DMS114 treated with DMSO at 0.1 percent for 48 hours (cell line): ENCODE data around the gene PRICKLE1.

Experiments
- DNase-seq: peaks from one replicate; lab custom pipeline; 2025; ENCODE audit not compliant: unreplicated experiment; lab: John Stamatoyannopoulos, UW

Gene PRICKLE1

DNA sequence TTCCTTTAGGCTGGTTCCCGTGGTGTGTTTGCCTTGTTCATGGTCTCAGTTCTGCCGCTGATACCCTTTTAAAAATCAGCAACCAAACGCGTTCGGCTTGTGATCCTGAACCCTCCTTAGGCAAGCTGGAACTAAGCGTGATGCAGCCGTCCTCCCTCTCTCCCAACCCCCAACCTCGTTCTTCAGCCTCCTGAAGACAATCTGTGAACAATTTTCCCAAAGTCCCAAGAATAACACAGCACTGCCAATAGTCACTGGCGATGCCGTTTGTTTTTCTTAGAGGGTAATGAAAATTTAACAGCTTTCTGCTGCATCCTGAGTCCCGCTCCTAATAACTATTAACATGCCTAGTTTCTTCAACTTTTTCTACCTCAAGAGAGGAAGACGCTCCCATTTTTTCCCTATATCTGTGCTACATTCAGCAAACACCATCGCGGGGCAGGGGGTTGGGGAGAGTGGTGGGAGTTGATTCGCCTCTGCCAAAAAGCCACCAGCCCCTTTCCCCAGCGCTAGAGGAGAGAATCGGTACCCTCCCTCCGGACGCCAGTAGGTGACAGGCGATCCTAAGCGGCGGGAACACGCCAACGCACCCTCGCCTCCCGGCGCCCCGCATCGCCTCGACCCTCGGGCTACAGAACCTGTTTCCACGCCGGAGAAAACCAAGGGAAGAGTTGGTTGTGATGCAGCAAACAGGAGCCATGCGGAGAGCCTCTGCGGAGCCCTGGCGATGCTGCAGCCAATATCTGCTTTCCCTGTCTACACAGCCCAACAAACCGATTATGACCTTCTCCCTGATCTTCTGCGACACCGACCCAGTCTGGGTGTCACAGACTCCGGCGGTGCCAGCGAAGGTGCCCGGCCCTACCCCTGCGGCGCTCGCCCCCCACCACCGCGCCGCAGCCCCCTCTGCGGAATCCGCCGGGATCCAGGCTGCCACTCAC lies 752 bp downstream of the PRICKLE1 start:
- no peak for DNase-seq

GRCh38 chr12:42587601-42588523 lies 1.7 kb downstream of the PRICKLE1 start:
- DNase-seq, result no peak

GRCh38 chr12:42586268-42586667 lies 3.3 kb downstream of the PRICKLE1 start:
- no peak for DNase-seq

DNA sequence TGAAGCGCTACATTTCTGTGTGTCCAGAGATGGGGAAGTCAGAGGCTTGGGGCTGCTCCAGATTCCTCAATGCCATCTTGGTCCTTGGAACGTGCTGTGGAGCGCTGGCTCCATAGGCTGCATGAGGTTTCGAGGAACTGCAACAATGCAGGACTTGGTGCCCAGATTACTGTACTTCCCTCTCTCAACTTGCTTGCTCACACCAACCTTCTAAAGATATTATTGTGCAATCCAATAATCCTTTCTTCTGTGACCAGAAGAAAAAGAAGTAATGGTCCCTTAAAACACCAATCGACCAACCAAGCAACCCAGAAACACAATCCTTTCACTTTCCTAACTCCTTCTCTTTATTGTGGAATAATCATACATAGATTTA lies 3.7 kb downstream of the PRICKLE1 start:
- no peak for DNase-seq

DNA sequence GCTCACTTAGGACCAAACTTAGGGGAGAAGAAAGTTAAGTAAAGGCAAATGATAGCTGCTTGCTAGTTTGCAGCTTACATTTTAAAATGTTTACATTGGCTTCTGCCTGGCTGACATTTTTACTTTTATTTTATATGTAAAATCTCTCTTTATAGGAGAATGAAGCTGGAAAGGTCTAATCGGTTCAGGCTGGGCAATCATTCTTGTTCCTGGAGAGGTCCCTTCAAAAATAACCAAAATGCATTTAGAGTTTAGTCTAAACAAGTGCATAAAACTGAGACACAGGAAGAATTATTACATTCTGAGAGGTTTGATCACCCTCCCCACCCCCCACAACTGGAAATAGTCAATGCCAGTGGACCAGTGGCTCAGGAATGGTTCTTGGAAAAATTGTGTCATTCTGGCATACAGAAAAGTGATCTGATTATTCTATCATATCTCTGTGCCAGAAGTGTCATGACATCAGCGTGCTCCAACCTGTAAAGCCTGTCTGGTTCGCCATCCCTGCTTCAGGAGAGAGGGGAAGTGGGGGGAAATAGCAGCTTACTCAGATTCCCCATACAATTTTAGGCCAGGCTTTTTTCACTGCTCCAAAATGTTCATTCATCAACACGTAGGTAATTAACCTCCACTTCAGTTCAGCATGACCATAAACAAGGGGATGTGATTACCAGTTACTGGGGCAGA lies 4.2 kb downstream of the PRICKLE1 start:
- DNase-seq, result no peak

DNA sequence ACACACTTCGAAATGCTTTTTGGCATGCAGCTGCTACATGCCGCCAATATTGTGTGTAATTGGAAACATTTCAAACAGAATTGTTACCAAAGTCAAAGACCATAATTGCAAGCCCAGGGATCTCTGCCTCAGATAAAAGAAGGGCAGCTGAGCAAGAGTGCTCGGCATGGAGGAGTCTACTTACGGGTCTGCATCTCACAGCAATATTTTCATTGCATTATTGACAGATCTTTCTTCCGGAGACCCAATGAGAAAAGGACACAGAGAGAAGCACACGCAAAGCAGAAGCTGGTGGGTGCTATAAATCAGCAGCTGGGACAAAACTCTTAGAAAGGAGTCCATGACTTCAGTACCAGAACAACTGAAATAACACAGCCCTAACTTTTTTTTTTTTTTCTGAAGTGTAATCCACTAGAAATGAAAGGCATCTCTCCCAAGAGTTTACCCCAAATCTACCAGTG lies 4.9 kb downstream of the PRICKLE1 start:
- DNase-seq, result no peak

- no peak for DNase-seq
These were observed 6.5 kb downstream of the PRICKLE1 start for GRCh38 chr12:42583016-42583415.

DNA sequence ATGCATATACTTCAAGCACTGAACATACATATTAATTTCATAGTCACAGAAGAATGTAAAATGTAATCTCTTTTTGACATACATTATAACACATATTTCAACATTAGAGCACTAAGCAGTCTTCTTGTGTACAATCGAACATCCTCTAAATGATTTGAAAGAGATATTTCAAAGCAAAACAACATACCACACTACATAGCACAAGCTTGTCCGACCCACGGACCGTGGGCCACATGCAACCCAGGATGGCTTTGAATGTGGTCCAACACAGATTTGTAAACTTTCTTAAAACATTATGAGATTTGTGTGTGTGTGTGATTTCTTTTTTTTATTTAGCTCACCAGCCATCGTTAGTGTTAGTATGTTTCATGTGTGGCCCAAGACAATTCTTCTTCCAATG lies 7.0 kb downstream of the PRICKLE1 start:
- DNase-seq, result no peak

DNA sequence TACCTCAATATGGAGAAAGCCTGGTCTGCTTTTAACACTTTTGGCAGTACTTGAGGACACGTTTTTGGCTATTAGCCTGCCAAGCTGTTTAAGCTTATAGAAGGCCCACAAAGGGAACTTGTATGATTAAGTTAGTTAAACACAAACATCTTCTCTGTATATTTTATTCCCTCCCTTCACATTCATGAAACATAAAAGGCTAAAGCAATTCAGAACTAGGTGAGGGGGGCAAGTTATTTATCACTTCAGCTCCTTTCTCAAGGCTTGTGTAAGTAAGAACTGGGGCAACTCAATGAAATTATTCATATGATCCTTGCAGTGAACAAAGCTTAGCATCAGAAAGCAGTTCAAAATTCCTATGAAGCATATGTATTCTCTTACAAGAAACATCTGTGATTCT lies 7.5 kb downstream of the PRICKLE1 start:
- no peak for DNase-seq

DNA sequence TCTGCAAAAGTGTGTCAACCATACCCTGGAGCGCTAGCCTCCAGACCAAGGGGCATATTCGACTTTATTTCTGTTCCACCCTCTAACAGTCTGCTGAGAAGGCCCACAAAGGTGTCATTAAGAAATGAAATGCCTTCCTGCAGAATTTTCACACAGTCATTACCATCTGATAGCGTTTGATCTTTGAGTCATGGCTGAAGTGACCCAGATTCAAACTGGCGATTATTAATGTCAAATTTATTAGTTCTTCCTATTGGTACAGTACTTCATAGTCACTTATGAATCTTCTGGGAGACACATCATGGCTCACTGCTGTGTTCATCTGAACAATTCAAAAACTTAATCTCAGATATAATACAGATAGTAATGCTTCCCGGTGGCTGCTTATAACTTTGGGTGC lies 13.2 kb downstream of the PRICKLE1 start:
- no peak for DNase-seq

DNA sequence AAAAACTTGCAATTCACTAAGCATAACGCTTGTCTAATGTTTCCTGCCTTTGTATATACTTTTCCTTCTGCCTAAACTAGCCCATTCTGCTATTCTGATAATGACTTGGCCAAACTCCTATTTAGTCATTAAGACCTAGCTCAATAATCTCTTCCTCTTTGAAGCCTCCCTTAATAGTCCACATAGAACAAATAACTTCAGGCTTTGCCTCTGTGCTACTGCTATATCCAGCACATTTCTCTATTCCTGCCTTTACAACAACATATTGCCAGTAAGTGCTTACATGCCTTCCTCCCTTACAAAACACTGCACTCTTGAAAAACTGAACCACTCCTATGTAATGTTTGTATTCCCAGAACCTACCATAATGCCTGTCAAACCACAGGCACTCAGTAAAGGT lies 13.8 kb downstream of the PRICKLE1 start:
- DNase-seq, result no peak

- DNase-seq, result no peak
These were observed 14.7 kb downstream of the PRICKLE1 start for GRCh38 chr12:42574851-42575266.

DNA sequence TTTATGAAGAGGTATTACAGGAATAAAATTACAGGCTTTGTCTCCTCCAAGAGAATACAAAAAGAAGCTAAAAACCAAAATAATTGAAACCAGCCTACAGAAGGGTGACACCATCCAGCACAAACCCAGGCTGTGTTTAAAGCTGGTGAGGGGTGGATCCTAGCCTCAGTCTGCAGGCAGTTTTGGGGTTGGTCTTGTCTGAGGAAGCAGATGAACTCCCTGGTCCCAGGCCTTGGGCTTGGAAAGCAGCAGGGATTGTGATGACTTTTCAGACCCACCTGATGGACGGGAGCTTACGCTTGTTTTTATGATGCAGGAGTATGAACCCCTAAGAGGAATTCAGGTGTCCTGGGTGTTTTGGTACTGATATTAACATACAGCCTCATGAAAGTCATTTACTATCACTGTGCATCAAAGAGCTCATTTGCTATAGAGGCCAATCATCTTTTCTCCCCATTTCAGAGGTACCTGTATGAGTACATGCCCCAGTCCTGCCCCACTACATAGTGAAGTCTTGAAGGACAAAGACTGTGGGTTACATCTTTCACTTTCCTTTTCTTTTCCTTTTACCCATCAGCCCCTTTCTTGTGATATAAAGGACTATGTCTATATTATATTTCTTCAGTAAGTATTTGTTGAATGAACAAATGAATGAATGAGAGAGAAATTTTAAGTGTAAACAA lies 18.1 kb downstream of the PRICKLE1 start:
- DNase-seq, result no peak

DNA sequence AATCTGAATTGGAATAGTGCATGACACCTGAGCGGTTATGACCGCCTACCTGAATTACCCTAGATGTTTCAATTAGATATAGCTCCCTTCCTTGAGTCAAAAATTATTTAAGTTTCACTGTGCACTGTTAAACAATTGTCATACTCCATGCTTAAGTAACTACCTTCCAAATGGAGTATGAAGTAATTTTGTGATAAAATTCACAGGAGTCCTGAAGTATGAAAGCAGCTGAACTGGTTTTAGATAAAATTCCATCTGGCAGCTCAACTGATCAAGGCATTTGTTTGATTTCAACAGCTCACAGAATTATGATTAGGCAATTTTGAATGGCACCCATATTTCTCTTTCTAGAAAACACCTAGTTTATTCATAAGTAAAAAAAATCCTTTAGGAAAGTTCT lies 19.5 kb downstream of the PRICKLE1 start:
- DNase-seq, result no peak

GRCh38 chr12:42568952-42569915 lies 20.3 kb downstream of the PRICKLE1 start:
- DNase-seq, result peak; percentile 74

DNA sequence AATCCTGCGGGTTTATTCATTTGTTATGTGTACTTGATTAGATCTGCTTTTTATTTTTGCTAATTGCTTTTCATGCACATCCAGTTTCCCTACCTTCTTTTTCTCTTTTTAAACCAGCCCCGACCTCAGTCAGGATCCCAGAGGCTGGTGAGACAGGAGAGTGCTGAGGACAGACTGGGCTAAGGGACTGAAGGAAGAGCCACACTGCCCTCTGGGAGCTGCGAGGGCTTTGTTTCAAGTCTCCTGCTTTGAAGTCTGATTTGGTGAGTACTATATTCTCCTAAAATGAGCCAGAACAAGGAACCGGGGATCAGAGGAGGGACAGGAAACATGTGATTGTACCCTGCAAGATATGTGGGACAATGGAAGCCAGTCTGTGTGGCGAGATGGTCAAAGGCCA lies 23.9 kb downstream of the PRICKLE1 start:
- no peak for DNase-seq

DNA sequence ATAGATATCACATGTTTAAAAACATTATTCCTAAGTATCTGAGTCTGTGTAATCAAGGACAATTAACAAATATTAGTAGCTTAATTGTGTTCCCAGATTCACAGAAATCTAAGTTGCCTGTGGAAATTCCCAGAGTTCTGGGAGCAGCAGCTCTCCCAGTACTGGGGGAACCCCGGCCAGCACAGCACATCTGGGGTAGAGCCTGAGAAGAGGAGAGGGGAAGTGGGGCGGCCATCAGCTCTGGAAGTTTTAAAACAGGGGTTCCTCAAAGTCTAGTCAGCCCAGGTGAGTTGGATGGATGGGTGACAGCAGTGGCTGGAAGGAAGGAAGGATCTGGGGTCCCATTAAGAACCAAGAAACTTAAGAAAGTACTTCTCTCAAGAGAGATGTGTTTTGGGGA lies 24.6 kb downstream of the PRICKLE1 start:
- no peak for DNase-seq

DNA sequence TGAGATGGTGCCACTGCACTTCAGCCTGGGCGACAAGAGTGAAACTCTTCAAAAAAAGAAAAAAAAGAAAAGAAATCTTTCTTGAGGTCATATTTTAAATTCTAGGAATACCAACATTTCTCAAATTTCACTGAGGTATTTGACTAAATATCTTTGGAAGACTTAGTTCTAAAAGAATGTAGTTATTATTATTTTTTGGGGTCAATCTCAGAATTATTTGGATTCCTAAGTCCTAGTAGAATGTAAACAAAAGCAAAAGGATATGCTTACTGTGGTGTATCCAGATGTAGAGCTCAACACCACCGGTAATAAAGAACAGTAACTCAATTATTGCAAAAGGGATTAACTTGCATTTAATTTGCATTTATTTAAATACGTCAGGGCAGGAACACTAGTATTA lies 25.0 kb downstream of the PRICKLE1 start:
- DNase-seq, result no peak

GRCh38 chr12:42560977-42561376 lies 28.6 kb downstream of the PRICKLE1 start:
- no peak for DNase-seq
